ENCODE results near the gene SMPX. TPM values are rescaled to one million over a fixed set of nuclear protein-coding genes. Genes with fewer than 3 reads are reported as not detected.
A peak's percentile ranks its signal among the peaks of the same experiment; 100 is the strongest.

Gene SMPX
- total RNA-seq, 1 donor from 2014 or later: not detected

- Mint-ChIP-seq H3K36me3 (ENCODE audit: low read depth, unreplicated experiment) (no peaks in the 10 kb centered on the region), H3K27me3 (ENCODE audit: low read depth, unreplicated experiment) (peaks cover 7% of the 10 kb centered on the region), H3K27ac (ENCODE audit: unreplicated experiment) (no peak overlapping the region), H3K4me1 (ENCODE audit: low read depth, unreplicated experiment) (no peaks in the 10 kb centered on the region), H3K9me3 (ENCODE audit: unreplicated experiment) (no peaks in the 10 kb centered on the region), H3K4me3 (ENCODE audit: unreplicated experiment) (no peak overlapping the region)
- Histone ChIP-seq H3K36me3 (ENCODE audit: insufficient read depth, low read length) (no peaks in the 10 kb centered on the region), H3K4me1 (ENCODE audit: insufficient read depth, low read length) (no peaks in the 10 kb centered on the region), H3K4me3 (ENCODE audit: insufficient read depth, low read depth, low read length) (no peak overlapping the region), H3K9me3 (ENCODE audit: insufficient read depth, low read depth, low read length) (no peaks in the 10 kb centered on the region), H3K27ac (ENCODE audit: low read depth, low read length) (no peak overlapping the region), H3K4me2 (ENCODE audit: low read length) (peak overlapping the region; percentile 73), H3K79me2 (ENCODE audit: insufficient read depth, low read length) (no peaks in the 10 kb centered on the region), H2AFZ (ENCODE audit: low read depth, low read length) (no peak overlapping the region), H3K9ac (ENCODE audit: low read length) (no peak overlapping the region), H3K27me3 (ENCODE audit: insufficient read depth, low read length) (no peaks in the 10 kb centered on the region), H4K20me1 (ENCODE audit: insufficient read depth, low read length) (no peaks in the 10 kb centered on the region)
- no peak for FAIRE-seq
- TF ChIP-seq EZH2 (IDR thresholded peaks at IDR 0.05; ENCODE audit: insufficient read depth, low read length): no peak
- TF ChIP-seq, protein P1, sequence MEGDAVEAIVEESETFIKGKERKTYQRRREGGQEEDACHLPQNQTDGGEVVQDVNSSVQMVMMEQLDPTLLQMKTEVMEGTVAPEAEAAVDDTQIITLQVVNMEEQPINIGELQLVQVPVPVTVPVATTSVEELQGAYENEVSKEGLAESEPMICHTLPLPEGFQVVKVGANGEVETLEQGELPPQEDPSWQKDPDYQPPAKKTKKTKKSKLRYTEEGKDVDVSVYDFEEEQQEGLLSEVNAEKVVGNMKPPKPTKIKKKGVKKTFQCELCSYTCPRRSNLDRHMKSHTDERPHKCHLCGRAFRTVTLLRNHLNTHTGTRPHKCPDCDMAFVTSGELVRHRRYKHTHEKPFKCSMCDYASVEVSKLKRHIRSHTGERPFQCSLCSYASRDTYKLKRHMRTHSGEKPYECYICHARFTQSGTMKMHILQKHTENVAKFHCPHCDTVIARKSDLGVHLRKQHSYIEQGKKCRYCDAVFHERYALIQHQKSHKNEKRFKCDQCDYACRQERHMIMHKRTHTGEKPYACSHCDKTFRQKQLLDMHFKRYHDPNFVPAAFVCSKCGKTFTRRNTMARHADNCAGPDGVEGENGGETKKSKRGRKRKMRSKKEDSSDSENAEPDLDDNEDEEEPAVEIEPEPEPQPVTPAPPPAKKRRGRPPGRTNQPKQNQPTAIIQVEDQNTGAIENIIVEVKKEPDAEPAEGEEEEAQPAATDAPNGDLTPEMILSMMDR (IDR thresholded peaks at IDR 0.05; ENCODE audit: insufficient read depth, low read depth, low read length): no peak
- DNase-seq (ENCODE audit: low read depth): no peak
Observed at GRCh38 chrX:21659320-21659719, 98.6 kb downstream of the SMPX start.

DNA sequence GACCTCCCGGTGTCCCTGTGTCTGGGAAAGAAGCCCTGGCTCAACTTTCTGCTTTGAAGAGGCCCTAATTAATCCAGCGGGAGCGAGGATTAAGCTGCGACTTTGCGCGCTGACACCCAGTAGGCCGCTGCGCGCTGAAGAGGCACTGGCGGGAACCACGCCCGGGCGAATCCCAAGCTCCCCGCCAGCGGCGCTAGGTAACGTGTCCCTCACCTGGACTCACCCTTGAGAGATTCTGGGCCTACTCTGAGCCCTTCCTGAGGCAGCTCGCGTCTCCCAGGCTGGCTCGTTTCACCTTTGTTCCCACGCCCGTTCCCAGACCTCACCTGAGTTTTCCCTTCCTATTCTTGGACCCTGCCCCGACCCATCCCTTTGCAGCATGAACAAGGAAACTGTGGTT, 99.2 kb downstream of the SMPX start:
- no peak overlapping the region for H3K27ac ChIP-seq (ENCODE audit: low read depth, low read length)
- H3K9me3 ChIP-seq (ENCODE audit: insufficient read depth, low read depth, low read length): no peaks in the 10 kb centered on the region
- H3K9me3 Mint-ChIP-seq (ENCODE audit: unreplicated experiment): no peaks in the 10 kb centered on the region
- H3K9ac ChIP-seq (ENCODE audit: low read length): no peak overlapping the region
- H3K4me3 ChIP-seq (ENCODE audit: insufficient read depth, low read depth, low read length): no peak overlapping the region
- no peaks in the 10 kb centered on the region for H4K20me1 ChIP-seq (ENCODE audit: insufficient read depth, low read length)
- FAIRE-seq (no peak), DNase-seq (ENCODE audit: low read depth) (no peak)
- H3K36me3 Mint-ChIP-seq (ENCODE audit: low read depth, unreplicated experiment): no peaks in the 10 kb centered on the region
- H3K27ac Mint-ChIP-seq (ENCODE audit: unreplicated experiment): no peak overlapping the region
- no peaks in the 10 kb centered on the region for H3K79me2 ChIP-seq (ENCODE audit: insufficient read depth, low read length)
- H3K36me3 ChIP-seq (ENCODE audit: insufficient read depth, low read length): no peaks in the 10 kb centered on the region
- H3K4me2 ChIP-seq (ENCODE audit: low read length): peak overlapping the region; percentile 73
- H3K4me1 ChIP-seq (ENCODE audit: insufficient read depth, low read length): no peaks in the 10 kb centered on the region
- H3K27me3 ChIP-seq (ENCODE audit: insufficient read depth, low read length): no peaks in the 10 kb centered on the region
- peak overlapping the region; percentile 71 for H2AFZ ChIP-seq (ENCODE audit: low read depth, low read length)
- H3K4me1 Mint-ChIP-seq (ENCODE audit: low read depth, unreplicated experiment): no peaks in the 10 kb centered on the region
- H3K4me3 Mint-ChIP-seq (ENCODE audit: unreplicated experiment): no peak overlapping the region
- TF ChIP-seq, protein P1 (IDR thresholded peaks at IDR 0.05; ENCODE audit: insufficient read depth, low read depth, low read length): no peak
- no peak for TF ChIP-seq EZH2 (IDR thresholded peaks at IDR 0.05; ENCODE audit: insufficient read depth, low read length)
- H3K27me3 Mint-ChIP-seq (ENCODE audit: low read depth, unreplicated experiment): peaks cover 7% of the 10 kb centered on the region

DNA sequence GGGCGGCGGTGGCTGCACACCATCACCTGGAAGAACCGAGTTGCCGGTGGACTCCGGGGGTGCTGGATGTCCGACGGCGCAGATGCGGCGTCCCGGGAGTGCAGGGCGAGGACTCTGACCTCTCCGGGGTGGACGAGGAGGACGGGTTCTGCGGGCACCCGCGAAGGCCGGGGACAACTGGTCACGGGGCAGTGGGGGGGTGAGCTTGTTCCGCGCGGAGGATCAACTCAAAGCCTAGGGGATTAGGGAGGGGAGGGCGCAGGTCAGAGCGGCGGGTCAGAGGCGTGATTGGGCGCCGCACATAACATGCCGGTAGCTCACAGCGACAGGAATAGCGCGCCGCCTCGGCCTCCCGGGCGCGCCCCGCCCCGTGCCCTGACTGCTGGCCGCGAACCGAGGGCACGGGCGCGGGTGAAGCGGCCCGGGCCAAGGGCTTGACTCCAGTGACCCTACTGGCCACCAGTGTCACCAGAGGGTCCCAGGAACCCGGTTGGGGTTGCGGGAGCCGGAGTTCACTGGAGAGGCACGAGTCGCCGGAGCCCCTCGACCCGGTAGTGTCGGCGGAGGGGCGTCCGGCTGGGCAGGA, 99.7 kb downstream of the SMPX start, which contains the start of gene KLHL34:
Gene KLHL34 (minus strand): TSS at position 179 of the 586 bp plus-strand sequence. CDS start 542 bp downstream, outside the sequence.
- FAIRE-seq (no peak), DNase-seq (ENCODE audit: low read depth) (no peak)
- Histone ChIP-seq H3K4me3 (ENCODE audit: insufficient read depth, low read depth, low read length) (peak within 1 kb of the TSS; percentile 5), H4K20me1 (ENCODE audit: insufficient read depth, low read length) (no peaks in the 10 kb centered on the region), H3K4me2 (ENCODE audit: low read length) (peak within 1 kb of the TSS; percentile 73), H3K79me2 (ENCODE audit: insufficient read depth, low read length) (no peaks in the 10 kb centered on the region), H2AFZ (ENCODE audit: low read depth, low read length) (peak within 1 kb of the TSS; percentile 71), H3K36me3 (ENCODE audit: insufficient read depth, low read length) (no peaks in the 10 kb centered on the region), H3K27me3 (ENCODE audit: insufficient read depth, low read length) (no peaks in the 10 kb centered on the region), H3K27ac (ENCODE audit: low read depth, low read length) (no peak within 1 kb of the TSS), H3K9me3 (ENCODE audit: insufficient read depth, low read depth, low read length) (no peaks in the 10 kb centered on the region), H3K9ac (ENCODE audit: low read length) (no peak within 1 kb of the TSS), H3K4me1 (ENCODE audit: insufficient read depth, low read length) (no peaks in the 10 kb centered on the region)
- Mint-ChIP-seq H3K9me3 (ENCODE audit: unreplicated experiment) (no peaks in the 10 kb centered on the region), H3K4me3 (ENCODE audit: unreplicated experiment) (no peak within 1 kb of the TSS), H3K36me3 (ENCODE audit: low read depth, unreplicated experiment) (no peaks in the 10 kb centered on the region), H3K27me3 (ENCODE audit: low read depth, unreplicated experiment) (peaks cover 7% of the 10 kb centered on the region), H3K27ac (ENCODE audit: unreplicated experiment) (no peak within 1 kb of the TSS), H3K4me1 (ENCODE audit: low read depth, unreplicated experiment) (no peaks in the 10 kb centered on the region)
- TF ChIP-seq, protein P1 (IDR thresholded peaks at IDR 0.05; ENCODE audit: insufficient read depth, low read depth, low read length): no peak
- TF ChIP-seq EZH2 (IDR thresholded peaks at IDR 0.05; ENCODE audit: insufficient read depth, low read length): no peak
